Hepatocyte (in vitro differentiated cells): ENCODE results near the gene LRRK1. TPM values are rescaled to one million over a fixed set of nuclear protein-coding genes. Genes with fewer than 3 reads are reported as not detected.

Source experiments
- DNase-seq: peaks from one replicate; pipeline ENCODE4 v3.0.0-alpha.2; 2016; ENCODE audit warnings: low spot score
- H2AFZ ChIP-seq: fragments of 200-600 bp; sonication (generic); 2 replicates; pipeline ENCODE4 v1.6.0; 2016; ENCODE audit warnings: antibody characterized with exemption, mild to moderate bottlenecking
- H3K27ac ChIP-seq: fragments of 200-600 bp; sonication (generic); 2 replicates; pipeline ENCODE4 v1.5.1; 2016; ENCODE audit warnings: mild to moderate bottlenecking
- H3K27me3 ChIP-seq: fragments of 200-600 bp; sonication (generic); 2 replicates; pipeline ENCODE4 v1.6.1; 2016
- H3K36me3 ChIP-seq: fragments of 200-600 bp; sonication (generic); replicated peaks from 2 replicates; pipeline ENCODE4 v1.5.1; 2016; ENCODE audit warnings: low read depth; ENCODE audit not compliant: insufficient read depth
- H3K4me1 ChIP-seq: fragments of 200-600 bp; sonication (generic); 2 replicates; pipeline ENCODE4 v1.5.1; 2016; ENCODE audit warnings: mild to moderate bottlenecking, moderate library complexity; ENCODE audit not compliant: insufficient read depth
- H3K4me2 ChIP-seq: fragments of 200-600 bp; sonication (generic); 2 replicates; pipeline ENCODE4 v1.6.0; 2016
- H3K4me3 ChIP-seq: fragments of 200-600 bp; sonication (generic); 2 replicates; pipeline ENCODE4 v1.5.1; 2016; ENCODE audit warnings: mild to moderate bottlenecking
- H3K79me2 ChIP-seq: fragments of 200-600 bp; sonication (generic); 2 replicates; pipeline ENCODE4 v1.6.0; 2017; ENCODE audit warnings: mild to moderate bottlenecking
- H3K9me2 ChIP-seq: fragments of 200-600 bp; sonication (generic); replicated peaks from 2 replicates; pipeline ENCODE4 v1.6.0; 2017; ENCODE audit warnings: mild to moderate bottlenecking; ENCODE audit not compliant: insufficient read depth
- H3K9me3 ChIP-seq: fragments of 200-600 bp; sonication (generic); 2 replicates; pipeline ENCODE4 v1.5.1; 2016; ENCODE audit warnings: low read depth, mild to moderate bottlenecking
- H4K20me1 ChIP-seq: fragments of 200-600 bp; sonication (generic); 2 replicates; pipeline ENCODE4 v1.6.0; 2016; ENCODE audit warnings: mild to moderate bottlenecking; ENCODE audit not compliant: insufficient read depth, poor library complexity, severe bottlenecking
- CTCF ChIP-seq: fragments of 200-600 bp; sonication (generic); IDR thresholded peaks from 2 replicates; pipeline ENCODE4 v1.5.1; 2016; ENCODE audit warnings: antibody characterized with exemption, mild to moderate bottlenecking; ENCODE audit not compliant: poor library complexity
- EZH2 ChIP-seq: fragments of 200-600 bp; sonication (generic); IDR thresholded peaks from 2 replicates; pipeline ENCODE4 v1.6.1; 2016; ENCODE audit warnings: antibody characterized with exemption, mild to moderate bottlenecking, borderline replicate concordance
- EZH2phosphoT487 ChIP-seq: fragments of 200-600 bp; sonication (generic); IDR thresholded peaks from one replicate; pipeline ENCODE4 v1.6.1; 2018; ENCODE audit warnings: antibody characterized with exemption, mild to moderate bottlenecking, low read depth, moderate library complexity; ENCODE audit not compliant: unreplicated experiment, severe bottlenecking
- WGBS: methylation state at CpG from one replicate; pipeline ENCODE4 v1.1.6; 2016; ENCODE audit warnings: low lambda C conversion rate; ENCODE audit errors: missing lambda C conversion rate; 5-methylcytosine and 5-hydroxymethylcytosine counted together
- polyA plus RNA-seq: library from polyadenylated mRNA; unstranded; fragments of >200 nt; fragmentation: Nextera tagmentation; extraction: Ambion mirVana; gene quantifications from 2 replicates; pipeline ENCODE4 v1.2.1, GENCODE V29; 2016
- total RNA-seq: library from RNA; depleted of rRNA; stranded (reverse); fragments of >200 nt; gene quantifications from 2 replicates; pipeline ENCODE4 v1.2.3, GENCODE V29; 2014

LRRK1 gene
- total and polyA plus RNA-seq, 2 experiments from 2014 or later, result 2.1 TPM

GRCh38 chr15:101052681-101053121, 133.5 kb downstream of the LRRK1 start:
- peak; percentile 2 for DNase-seq
- Histone ChIP-seq H4K20me1 (no peaks in the 10 kb centered on the region), H2AFZ (no peak overlapping the region), H3K27me3 (no peaks in the 10 kb centered on the region), H3K9me2 (no peaks in the 10 kb centered on the region), H3K36me3 (no peaks in the 10 kb centered on the region), H3K79me2 (no peaks in the 10 kb centered on the region), H3K4me3 (no peak overlapping the region), H3K27ac (no peak overlapping the region), H3K9me3 (no peaks in the 10 kb centered on the region), H3K4me2 (no peak overlapping the region), H3K4me1 (no peaks in the 10 kb centered on the region)
- TF ChIP-seq CTCF (no peak), EZH2phosphoT487 (no peak), EZH2 (no peak)
- 97% methylated on average over 19 of the region's 20 CpGs for WGBS

- no peak overlapping the region for H3K4me2 ChIP-seq
- H3K79me2 ChIP-seq, result no peaks in the 10 kb centered on the region
- no peak overlapping the region for H3K4me3 ChIP-seq
- H3K9me2 ChIP-seq, result no peaks in the 10 kb centered on the region
- no peaks in the 10 kb centered on the region for H3K4me1 ChIP-seq
- 94% methylated on average over 28 of the region's 34 CpGs for WGBS
- DNase-seq, result peak; percentile 1
- H4K20me1 ChIP-seq, result no peaks in the 10 kb centered on the region
- H3K27ac ChIP-seq, result no peak overlapping the region
- H2AFZ ChIP-seq, result no peak overlapping the region
- no peaks in the 10 kb centered on the region for H3K27me3 ChIP-seq
- H3K36me3 ChIP-seq, result no peaks in the 10 kb centered on the region
- H3K9me3 ChIP-seq, result no peaks in the 10 kb centered on the region
- TF ChIP-seq EZH2, result no peak
- TF ChIP-seq CTCF, result no peak
- TF ChIP-seq EZH2phosphoT487, result no peak
Measured at GRCh38 chr15:101053261-101053660, 134.1 kb downstream of the LRRK1 start.

- H3K4me1 ChIP-seq, result no peaks in the 10 kb centered on the region
- WGBS, result 92% methylated on average over 9 of the region's 9 CpGs
- H3K27me3 ChIP-seq, result no peaks in the 10 kb centered on the region
- no peak overlapping the region for H3K27ac ChIP-seq
- TF ChIP-seq EZH2, result no peak
- no peak for TF ChIP-seq CTCF
- no peak for TF ChIP-seq EZH2phosphoT487
- H3K4me3 ChIP-seq, result no peak overlapping the region
- no peaks in the 10 kb centered on the region for H3K9me2 ChIP-seq
- H4K20me1 ChIP-seq, result no peaks in the 10 kb centered on the region
- H3K36me3 ChIP-seq, result no peaks in the 10 kb centered on the region
- peak; percentile 0 for DNase-seq
- H3K4me2 ChIP-seq, result no peak overlapping the region
- H3K79me2 ChIP-seq, result no peaks in the 10 kb centered on the region
- H2AFZ ChIP-seq, result no peak overlapping the region
- H3K9me3 ChIP-seq, result no peaks in the 10 kb centered on the region
Measured at GRCh38 chr15:101054116-101054515, 135.0 kb downstream of the LRRK1 start.

GRCh38 chr15:101054991-101055390, 135.8 kb downstream of the LRRK1 start:
- Histone ChIP-seq H3K79me2 (no peaks in the 10 kb centered on the region), H3K9me3 (no peaks in the 10 kb centered on the region), H3K4me3 (no peak overlapping the region), H3K27ac (no peak overlapping the region), H3K4me2 (no peak overlapping the region), H3K36me3 (no peaks in the 10 kb centered on the region), H3K27me3 (no peaks in the 10 kb centered on the region), H4K20me1 (no peaks in the 10 kb centered on the region), H3K9me2 (no peaks in the 10 kb centered on the region), H3K4me1 (no peaks in the 10 kb centered on the region), H2AFZ (no peak overlapping the region)
- DNase-seq, result peak; percentile 2
- TF ChIP-seq CTCF (no peak), EZH2 (no peak), EZH2phosphoT487 (no peak)
- 92% methylated on average over 12 of the region's 12 CpGs for WGBS
